HG02870 (cell line): Measurements from ENCODE around the gene PPP1R36.
A peak's percentile ranks its signal among the peaks of the same experiment; 100 is the strongest.
"Not testable (repeated sequence)": the region's sequence is repeated elsewhere in the genome, so short reads cannot be mapped to it uniquely, and the experiment has no call there.

Source experiments
- ATAC-seq: cut with Tn5 transposase; IDR thresholded peaks from one replicate; pipeline ENCODE4 v1.9.1; 2021; ENCODE audit warnings: mild to moderate bottlenecking, moderate library complexity; ENCODE audit not compliant: unreplicated experiment

Gene PPP1R36

DNA sequence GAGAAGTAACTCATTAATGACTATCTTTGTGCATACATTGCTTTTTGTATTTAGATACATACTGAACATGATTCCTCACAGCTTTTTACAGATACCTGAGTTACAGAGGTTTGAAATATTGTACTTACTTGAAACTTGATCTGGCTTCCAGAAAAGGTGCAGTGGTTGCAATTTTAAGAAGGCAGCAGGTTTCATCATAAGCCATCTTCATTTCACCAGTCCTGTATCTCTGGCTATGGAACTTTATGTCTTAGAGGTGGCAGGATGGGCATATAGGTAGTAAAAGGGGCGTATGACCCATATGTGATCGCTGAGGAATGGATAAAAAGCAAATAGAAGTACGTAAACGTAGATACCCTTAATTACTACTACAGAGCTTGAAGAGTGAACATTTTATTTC is 31.5 kb upstream of the PPP1R36 start:
- no peak for ATAC-seq

DNA sequence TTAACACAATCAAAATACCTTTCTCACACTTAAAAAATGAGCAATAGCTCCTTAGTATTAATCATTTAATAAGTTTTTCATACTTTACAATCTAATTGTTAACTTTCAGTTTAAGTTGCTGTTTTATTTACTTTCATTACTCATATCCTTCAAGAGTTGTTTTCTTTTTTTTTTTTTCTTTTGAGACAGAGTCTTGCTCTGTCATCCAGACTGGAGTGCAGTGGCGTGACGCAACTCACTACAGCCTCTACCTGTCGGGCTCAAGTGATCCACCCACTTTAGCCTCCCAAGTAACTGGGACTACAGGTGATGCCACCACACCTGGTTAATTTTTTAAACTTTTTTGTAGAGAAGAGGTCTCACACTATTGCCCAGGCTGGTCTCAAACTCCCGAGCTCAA is 29.1 kb upstream of the PPP1R36 start:
- ATAC-seq, result no peak

DNA sequence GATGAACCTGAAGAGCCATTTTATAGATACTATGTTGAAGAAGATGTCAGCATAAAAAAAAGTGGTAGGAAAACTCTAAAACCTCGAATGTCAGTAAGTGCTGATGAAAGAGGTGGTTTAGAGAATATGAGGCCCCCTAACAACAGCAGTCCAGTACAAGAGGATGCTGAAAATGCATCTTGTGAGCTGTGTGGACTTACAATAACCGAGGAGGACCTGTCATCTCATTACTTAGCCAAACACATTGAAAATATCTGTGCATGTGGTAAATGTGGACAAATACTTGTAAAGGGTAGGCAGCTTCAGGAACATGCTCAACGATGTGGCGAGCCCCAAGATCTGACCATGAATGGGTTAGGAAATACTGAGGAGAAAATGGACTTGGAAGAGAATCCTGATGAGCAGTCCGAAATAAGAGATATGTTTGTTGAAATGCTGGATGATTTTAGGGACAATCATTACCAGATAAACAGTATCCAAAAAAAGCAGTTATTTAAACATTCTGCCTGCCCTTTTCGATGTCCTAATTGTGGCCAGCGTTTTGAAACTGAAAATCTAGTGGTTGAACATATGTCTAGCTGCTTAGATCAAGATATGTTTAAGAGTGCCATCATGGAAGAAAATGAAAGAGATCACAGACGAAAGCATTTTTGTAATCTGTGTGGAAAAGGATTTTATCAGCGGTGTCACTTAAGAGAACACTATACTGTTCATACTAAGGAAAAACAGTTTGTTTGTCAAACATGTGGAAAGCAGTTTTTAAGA is 27.0 kb upstream of the PPP1R36 start:
- no peak for ATAC-seq

DNA sequence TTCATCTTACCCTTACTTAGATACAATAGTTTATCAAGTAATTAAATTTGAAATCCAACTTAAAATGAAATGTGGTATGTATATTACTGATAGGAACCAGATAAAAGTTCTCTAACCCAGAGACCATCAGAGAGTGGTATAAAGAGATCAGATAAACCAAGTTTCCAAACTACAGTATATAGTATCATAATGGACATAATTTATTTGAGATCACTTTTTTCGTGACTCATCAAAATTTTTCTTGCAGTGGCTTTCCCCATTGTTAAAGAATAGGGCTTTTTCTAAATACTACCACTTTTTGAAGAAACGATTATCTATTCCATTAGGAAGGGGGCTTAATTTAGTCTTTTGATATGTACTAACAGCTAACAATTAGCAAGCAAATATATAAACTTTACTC is 24.4 kb upstream of the PPP1R36 start:
- ATAC-seq, result no peak

DNA sequence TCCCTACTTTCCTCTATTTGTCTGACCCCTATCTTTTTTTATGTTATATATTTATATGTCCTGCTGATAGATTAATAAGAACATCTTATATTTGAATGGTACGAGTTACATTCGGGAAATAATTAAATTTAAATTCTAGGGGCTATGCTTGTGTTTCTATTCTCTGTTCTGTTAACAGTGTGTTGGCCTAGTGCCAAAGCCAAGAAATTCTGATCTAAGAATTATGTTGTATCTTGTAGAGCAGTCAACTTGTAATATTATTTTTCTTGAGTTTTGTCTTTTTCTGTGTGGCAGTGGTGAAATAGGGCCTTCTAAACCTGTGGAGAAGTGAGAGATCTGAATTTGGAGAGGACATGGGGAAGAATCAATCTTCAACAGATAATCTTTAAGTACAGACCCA is 18.2 kb upstream of the PPP1R36 start:
- no peak for ATAC-seq

DNA sequence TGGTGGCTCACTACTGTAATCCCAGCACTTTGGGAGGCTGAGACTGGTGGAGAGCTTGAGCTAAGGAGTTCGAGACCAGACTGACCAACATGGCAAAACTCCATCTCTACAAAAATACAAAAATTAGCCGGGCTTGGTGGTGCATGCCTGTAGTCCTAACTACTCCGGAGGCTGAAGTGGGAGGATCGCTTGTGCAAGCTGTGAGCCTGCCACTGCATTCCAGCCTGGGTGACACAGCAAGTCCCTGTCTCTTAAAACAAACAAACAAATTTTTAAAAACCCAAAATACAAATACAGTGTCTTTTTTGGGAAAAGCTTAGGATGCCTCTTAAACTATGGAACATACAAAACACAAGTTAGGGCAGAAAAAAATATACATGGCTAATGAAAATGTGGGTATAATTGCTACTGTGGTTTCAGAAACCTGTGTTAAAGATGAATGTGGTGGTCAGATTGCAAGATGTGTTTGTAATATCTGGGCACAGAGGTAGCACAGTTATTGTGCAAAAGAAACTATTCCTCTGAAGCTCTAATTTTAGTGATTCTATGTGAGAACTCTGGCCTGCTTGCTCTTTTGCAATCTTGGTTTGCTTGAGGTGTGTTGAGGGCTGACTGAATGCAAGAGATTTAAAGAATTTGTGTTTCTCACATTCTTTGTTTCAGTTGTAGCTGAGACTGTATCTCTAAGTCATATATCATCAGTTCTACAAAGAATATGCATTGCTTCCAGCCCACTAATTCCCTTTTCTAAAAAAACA is 13.1 kb upstream of the PPP1R36 start:
- ATAC-seq, result no peak

DNA sequence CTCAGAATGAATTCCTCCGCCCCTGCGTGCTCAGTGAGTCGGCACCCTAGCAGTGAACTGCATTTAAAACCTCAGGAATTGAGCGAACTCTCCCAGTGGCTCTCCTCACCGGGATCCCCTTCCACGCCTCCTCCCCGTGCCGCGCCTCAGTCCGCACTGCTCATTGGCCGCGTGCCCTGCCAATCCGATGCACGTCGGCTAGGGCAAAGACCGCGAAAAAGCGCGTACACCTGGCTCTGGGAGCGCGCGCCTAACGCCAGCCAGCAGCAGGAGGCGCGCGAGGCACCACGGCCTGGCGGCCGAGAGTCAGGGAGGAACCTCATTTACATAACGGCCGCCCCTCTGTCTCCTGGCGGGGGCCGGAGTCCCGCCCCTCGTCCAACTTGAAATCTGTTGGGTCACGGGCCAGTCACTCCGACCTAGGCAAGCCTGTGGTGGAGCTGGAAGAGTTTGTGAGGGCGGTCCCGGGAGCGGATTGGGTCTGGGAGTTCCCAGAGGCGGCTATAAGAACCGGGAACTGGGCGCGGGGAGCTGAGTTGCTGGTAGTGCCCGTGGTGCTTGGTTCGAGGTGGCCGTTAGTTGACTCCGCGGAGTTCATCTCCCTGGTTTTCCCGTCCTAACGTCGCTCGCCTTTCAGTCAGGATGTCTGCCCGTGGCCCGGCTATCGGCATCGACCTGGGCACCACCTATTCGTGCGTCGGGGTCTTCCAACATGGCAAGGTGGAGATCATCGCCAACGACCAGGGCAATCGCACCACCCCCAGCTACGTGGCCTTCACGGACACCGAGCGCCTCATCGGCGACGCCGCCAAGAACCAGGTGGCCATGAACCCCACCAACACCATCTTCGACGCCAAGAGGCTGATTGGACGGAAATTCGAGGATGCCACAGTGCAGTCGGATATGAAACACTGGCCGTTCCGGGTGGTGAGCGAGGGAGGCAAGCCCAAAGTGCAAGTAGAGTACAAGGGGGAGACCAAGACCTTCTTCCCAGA is 9.3 kb upstream of the PPP1R36 start, which contains the start of gene HSPA2:
HSPA2 (plus strand) TSS at position 534 of the 995 bp plus-strand sequence; CDS start at position 643, 109 bp downstream.
- ATAC-seq, result peak; percentile 96

DNA sequence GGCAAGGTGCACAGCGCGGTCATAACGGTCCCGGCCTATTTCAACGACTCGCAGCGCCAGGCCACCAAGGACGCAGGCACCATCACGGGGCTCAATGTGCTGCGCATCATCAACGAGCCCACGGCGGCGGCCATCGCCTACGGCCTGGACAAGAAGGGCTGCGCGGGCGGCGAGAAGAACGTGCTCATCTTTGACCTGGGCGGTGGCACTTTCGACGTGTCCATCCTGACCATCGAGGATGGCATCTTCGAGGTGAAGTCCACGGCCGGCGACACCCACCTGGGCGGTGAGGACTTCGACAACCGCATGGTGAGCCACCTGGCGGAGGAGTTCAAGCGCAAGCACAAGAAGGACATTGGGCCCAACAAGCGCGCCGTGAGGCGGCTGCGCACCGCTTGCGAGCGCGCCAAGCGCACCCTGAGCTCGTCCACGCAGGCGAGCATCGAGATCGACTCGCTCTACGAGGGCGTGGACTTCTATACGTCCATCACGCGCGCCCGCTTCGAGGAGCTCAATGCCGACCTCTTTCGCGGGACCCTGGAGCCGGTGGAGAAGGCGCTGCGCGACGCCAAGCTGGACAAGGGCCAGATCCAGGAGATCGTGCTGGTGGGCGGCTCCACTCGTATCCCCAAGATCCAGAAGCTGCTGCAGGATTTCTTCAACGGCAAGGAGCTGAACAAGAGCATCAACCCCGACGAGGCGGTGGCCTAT is 8.3 kb upstream of the PPP1R36 start:
- ATAC-seq, result no peak

DNA sequence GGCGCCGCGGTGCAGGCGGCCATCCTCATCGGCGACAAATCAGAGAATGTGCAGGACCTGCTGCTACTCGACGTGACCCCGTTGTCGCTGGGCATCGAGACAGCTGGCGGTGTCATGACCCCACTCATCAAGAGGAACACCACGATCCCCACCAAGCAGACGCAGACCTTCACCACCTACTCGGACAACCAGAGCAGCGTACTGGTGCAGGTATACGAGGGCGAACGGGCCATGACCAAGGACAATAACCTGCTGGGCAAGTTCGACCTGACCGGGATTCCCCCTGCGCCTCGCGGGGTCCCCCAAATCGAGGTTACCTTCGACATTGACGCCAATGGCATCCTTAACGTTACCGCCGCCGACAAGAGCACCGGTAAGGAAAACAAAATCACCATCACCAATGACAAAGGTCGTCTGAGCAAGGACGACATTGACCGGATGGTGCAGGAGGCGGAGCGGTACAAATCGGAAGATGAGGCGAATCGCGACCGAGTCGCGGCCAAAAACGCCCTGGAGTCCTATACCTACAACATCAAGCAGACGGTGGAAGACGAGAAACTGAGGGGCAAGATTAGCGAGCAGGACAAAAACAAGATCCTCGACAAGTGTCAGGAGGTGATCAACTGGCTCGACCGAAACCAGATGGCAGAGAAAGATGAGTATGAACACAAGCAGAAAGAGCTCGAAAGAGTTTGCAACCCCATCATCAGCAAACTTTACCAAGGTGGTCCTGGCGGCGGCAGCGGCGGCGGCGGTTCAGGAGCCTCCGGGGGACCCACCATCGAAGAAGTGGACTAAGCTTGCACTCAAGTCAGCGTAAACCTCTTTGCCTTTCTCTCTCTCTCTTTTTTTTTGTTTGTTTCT is 7.6 kb upstream of the PPP1R36 start:
- no peak for ATAC-seq

DNA sequence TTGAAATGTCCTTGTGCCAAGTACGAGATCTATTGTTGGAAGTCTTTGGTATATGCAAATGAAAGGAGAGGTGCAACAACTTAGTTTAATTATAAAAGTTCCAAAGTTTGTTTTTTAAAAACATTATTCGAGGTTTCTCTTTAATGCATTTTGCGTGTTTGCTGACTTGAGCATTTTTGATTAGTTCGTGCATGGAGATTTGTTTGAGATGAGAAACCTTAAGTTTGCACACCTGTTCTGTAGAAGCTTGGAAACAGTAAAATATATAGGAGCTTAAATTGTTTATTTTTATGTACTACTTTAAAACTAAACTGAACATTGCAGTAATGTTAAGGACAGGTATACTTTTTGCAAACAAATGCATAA is 6.9 kb upstream of the PPP1R36 start:
- ATAC-seq, result no peak

DNA sequence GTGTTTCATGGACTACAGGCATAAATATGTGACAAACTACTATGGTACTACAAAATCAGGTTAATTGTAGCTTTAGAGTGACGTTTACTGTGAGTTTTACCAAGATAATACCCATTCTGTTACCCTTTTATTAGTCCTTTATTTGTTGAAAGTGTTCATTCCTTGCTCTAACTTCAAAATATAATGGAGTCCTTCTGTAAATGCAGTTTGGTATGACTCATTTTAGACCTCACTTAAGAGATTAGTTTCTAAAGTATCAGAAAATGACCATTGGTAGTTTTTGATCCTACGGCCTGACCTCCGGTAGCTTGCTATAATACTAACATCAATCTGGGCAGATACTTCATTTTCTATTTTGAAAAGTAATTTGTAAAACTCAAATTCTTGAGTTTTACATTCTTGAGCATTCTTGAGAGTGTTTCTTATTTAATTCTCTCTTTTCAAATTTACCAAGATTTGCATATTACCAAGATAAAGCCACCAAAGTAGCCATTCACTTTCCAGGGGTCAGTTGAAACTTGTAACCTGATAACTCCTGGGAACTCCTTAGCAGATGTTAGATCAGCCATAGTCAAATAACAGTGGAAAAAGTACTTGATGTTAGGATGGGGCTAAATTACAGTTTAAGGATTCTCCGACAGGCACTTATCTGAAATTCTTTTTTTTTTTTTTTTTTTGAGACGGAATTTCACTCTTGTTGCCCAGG is 5.0 kb upstream of the PPP1R36 start:
- no peak for ATAC-seq

DNA sequence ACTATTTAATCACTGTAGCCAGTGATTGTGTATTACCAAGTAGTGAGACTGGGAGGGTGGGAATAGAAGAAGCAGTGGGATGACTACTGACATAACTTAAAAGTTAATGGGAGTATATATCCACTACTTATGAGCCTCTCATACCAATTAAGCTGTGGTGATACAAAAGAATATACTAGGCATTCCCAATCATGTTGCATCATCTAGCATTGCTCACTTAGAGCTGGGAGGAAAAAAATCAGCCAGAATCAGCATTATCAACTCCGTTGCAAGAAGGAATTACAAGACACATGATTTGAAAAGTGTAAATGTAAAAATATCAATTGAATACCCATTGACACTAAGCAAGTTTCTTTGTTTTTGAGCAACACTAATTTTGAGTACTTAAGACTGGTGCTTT is 745 bp upstream of the PPP1R36 start:
- ATAC-seq, result no peak

DNA sequence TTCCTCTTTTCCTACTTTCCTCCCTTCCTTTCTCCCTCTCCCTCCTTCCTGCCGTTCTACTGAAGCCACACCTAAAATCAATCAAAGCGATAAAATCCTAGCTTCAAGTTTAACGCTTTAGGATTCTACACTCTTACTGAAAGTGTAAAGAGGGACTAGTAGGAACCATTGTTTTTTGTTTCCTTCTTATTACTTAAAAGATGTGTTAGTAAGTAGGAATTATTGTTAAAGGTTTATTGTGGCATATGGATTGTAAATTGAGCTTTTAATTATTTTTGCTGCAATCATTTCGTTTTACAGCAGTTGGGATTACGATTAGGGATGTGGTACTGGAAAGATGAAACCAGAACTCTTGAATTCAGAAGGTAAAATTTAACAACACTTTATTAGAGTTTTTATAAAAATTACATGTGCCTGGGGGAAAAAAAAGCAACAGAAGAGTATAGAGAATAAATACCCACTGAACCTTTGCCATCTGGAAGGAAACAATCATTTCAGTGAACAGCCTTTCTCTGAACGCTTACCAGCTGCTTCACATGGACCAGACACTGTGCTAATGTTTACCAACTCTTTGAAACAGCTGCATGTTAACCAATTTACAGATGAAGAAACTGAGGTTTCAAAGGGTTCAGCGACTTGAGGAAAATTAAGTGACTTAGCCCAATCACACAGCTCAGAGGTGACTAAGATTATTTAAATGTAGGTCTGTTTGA is 1.0 kb downstream of the PPP1R36 start:
- ATAC-seq, result no peak

DNA sequence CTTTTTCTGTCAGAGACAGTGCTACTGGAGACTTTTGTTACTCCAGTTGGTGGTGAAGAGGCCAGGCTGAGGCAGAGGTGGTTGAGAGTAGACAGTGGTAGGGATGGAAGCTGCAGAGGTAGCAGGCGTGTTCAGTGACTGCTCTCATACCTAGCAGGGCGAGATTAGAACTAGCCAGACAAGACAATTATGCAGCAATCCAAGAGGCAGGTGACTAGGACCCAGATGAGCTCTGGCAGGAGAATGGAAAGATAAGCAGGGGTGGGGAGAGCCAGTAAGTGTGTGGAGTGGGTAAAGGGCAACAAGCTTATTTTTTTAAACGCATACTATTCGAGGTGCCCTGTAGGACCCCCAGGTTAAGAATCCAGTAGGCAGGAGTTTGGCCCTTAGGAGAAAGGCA is 4.8 kb downstream of the PPP1R36 start:
- no peak for ATAC-seq

DNA sequence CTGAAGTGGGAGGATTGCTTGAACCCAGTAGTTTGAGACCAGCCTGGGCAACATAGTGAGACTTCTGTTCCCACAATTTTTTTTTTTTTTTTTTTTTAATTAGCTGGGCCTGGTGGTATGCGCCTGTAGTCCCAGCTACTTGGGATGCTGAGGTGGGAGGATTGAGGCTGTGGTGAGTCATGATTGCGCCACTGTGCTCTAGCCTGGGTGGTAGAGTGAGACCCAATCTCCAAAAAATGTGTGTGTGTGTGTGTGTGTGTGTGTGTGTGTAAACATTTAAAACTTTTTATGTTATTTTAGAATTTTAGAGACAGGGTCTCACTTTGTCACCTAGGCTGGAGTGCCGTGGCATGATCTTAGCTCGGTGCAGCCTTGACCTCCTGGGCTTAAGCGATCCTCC is 6.8 kb downstream of the PPP1R36 start:
- no peak for ATAC-seq

DNA sequence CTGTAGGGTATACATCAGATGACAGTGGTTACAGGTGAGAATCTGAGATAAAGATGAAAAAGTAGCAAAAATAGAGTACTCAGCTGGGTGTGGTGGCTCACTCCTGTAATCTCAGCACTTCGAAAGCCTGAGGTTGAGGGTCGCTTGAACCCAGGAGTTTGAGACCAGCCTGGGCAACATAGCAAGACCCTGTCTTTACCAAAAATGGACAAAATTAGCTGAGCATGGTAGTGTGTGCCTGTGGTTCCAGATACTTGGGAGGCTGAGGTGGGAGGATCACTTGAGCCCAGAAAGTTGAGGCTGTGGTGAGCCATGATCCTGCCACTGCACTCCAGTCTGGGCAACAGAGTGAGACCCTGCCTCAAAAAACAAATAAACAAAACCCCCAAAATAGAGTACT is 8.5 kb downstream of the PPP1R36 start:
- ATAC-seq, result not testable (repeated sequence)

DNA sequence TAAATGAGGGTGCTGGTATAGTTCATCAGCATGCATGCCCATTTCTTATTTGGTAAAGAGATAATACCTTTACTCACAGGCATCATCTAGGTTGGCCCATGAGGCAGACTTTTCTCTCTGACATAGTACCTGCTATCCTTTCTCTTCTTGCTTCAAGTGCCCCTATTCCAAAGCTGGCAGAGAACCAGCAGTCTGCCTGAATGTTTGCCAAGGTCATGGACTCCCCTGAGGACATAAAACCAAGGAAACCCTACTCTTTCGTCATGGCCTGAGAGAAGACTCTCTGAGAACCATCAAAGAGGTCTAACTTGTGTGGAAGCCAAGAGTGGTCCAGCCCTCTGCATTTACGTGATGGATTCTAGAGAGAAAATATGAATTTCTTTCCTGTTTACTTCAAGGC is 11.9 kb downstream of the PPP1R36 start:
- ATAC-seq, result no peak

DNA sequence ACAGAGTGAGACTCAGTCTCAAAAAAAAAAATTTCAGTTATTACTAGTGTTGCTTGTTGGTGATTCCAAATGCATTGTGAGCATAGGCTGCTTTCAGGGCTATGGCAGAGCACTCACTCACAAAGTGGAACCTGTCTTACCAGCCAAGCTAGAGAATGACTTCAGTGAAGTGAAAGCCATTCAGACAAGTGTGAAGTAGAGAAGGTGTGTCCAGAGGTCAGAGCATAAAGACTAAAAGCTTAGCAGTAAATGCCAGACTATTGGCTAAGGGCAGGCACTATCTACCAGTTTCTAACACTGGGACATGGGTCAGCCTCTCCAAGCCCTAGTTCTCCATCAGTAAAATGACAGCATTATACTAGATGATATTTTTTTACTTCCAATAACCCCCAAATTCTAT is 12.7 kb downstream of the PPP1R36 start:
- ATAC-seq, result no peak
